ENCODE results near the gene CARS1.

GRCh38 chr11:3057069-3057963 is at the start of gene CARS1:
- TF ChIP-seq CTCF (IDR thresholded peaks at IDR 0.05; ENCODE audit: insufficient read depth, low read length, poor library complexity, severe bottlenecking) (no peak), EZH2phosphoT487 (conservative IDR thresholded peaks at IDR 0.05; ENCODE audit: low read length) (no peak)
